GM06990 (cell line): ENCODE results near the gene IFNE.

Source experiments
- DNase-seq: peaks from one replicate; pipeline ENCODE4 v3.0.0-alpha.2; 2011; ENCODE audit not compliant: insufficient read length; ENCODE audit errors: extremely low read depth
- H3K27me3 ChIP-seq: replicated peaks from 2 replicates; pipeline ENCODE4 v1.6.0; 2011; ENCODE audit warnings: low read length; ENCODE audit not compliant: control insufficient read depth, insufficient read depth
- H3K36me3 ChIP-seq: 2 replicates; pipeline ENCODE4 v1.5.1; 2011; ENCODE audit warnings: low read length; ENCODE audit not compliant: control insufficient read depth, insufficient read depth
- H3K4me3 ChIP-seq: replicated peaks from 2 replicates; pipeline ENCODE4 v1.5.1; 2011; ENCODE audit warnings: low read depth, mild to moderate bottlenecking, control low read depth, low read length
- CTCF ChIP-seq: IDR thresholded peaks from 2 replicates; pipeline ENCODE4 v1.5.1; 2011; ENCODE audit warnings: low read length, control low read depth, mild to moderate bottlenecking, inconsistent platforms; ENCODE audit not compliant: insufficient read depth, poor library complexity, severe bottlenecking

IFNE gene

DNA sequence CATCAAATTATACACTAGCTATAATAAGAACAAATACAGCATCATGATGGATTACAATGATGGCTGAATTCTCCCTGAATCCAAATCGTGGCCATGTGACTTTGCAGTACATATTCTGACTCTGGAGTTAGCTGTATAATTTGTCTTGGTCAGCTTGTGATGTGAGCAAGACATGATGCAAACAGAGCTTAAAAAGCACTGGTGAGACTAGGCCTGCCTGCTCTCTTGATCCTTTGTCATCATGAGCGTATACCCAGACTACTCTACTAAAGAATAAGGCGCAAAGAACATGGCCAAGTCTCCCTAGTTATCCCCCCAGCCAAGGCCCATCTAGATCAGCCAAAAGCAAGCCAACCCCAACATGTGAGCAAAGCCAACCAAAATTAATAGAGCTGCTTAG, 34.7 kb upstream of the IFNE start:
- Histone ChIP-seq H3K27me3 (no peaks in the 10 kb centered on the region; the same call in 1 of the 2 replicates), H3K36me3 (no peaks in the 10 kb centered on the region), H3K4me3 (no peak overlapping the region)
- no peak for TF ChIP-seq CTCF
- no peak for DNase-seq

- DNase-seq, result no peak
- Histone ChIP-seq H3K4me3 (no peak overlapping the region), H3K27me3 (no peaks in the 10 kb centered on the region; the same call in 1 of the 2 replicates), H3K36me3 (no peaks in the 10 kb centered on the region)
- no peak for TF ChIP-seq CTCF
Measured at GRCh38 chr9:21513431-21513830, 31.3 kb upstream of the IFNE start.

DNA sequence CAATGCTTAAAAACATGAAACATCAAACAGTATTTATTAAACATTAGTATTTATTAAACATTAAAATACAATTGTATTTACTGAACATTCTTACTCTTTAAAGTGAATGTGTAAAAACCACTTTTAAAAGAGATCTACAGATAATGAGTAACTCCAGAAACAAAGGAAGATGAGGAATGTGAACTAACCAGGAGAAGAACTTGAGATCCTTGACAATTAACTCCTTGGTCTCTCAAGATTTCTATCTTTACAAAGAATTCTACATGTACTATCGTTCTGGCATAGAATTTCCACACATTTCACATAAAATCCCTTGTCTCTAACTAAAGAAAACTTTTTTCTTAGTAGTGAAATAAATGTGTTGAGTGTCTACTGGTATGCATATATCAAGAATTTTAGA, 28.7 kb upstream of the IFNE start:
- no peaks in the 10 kb centered on the region; the same call in 1 of the 2 replicates for H3K27me3 ChIP-seq
- no peaks in the 10 kb centered on the region for H3K36me3 ChIP-seq
- DNase-seq, result no peak
- no peak overlapping the region for H3K4me3 ChIP-seq
- TF ChIP-seq CTCF, result no peak

DNA sequence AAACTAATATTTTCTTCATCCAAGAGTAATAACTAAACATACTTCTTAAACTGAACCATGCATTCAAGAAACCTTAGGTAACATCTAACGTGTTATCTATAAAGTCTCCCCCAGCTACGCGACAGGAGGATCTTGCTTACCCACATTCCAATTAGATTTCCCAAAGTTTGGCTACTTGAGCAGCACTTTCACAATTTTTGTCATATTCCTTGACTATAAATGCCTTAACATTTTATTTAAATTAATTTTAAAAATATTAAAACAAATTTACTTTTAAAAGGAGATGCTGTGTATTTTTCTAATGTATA, 25.3 kb upstream of the IFNE start:
- no peak for TF ChIP-seq CTCF
- Histone ChIP-seq H3K36me3 (no peaks in the 10 kb centered on the region), H3K4me3 (no peak overlapping the region), H3K27me3 (no peaks in the 10 kb centered on the region; the same call in 1 of the 2 replicates)
- DNase-seq, result no peak

DNA sequence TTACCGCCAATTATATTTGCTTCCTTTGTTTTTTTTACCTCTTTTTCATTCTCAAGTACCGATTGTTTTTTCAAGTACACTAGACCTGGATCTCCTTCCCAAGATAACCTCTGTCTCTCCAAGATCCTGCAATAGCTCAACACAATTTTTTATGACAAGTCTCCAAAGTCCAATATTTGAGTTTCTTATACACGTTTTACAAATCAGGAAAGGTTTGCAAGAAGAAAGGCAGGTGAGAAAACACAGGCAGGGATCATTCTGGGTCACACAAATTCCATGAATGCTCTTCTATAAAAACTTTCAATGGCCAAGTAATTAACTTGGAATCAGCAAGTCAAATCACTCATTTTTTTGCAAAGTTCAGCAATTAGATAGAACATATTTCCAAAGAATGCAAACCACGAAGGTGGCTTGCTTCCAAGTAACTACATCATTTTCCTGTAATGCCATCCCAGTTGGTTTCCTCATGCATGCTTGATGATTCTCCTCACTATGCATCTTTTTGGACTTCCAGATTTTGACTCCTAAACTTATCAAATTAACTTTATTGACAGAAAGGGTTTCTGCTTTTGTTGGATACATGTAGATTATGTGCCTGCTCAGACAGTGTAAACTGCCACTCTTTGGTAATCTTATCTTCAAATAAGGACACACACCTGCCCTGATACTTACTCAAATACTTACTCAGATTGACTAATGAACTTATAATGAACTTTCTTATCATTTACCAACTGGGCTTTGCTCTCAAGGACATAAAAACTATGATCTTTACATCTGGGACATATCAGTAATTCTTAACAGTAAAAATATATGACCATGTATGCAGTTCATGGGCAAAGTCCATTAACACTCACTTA, 24.7 kb upstream of the IFNE start:
- Histone ChIP-seq H3K36me3 (no peaks in the 10 kb centered on the region), H3K27me3 (no peaks in the 10 kb centered on the region; the same call in 1 of the 2 replicates), H3K4me3 (no peak overlapping the region)
- DNase-seq, result no peak
- no peak for TF ChIP-seq CTCF
